ENCODE data around the gene LMO1. TPM values are rescaled to one million over a fixed set of nuclear protein-coding genes. Genes with fewer than 3 reads are reported as not detected.

LMO1 gene
- total RNA-seq, 4 donors from 2014 or later, result 6.2 to 29.4 (median 8.2) TPM

GRCh38 chr11:8265681-8266241 lies 2.1 kb upstream of the LMO1 start:
- Histone ChIP-seq H3K4me3 (no peak overlapping the region), H3K9me3 (no peaks in the 10 kb centered on the region), H3K4me1 (peaks cover 52% of the 10 kb centered on the region), H3K36me3 (no peaks in the 10 kb centered on the region), H3K27me3 (peaks cover 73% of the 10 kb centered on the region), H3K27ac (no peak overlapping the region)
- DNase-seq (ENCODE audit: low spot score in 2 of 2), result peak; percentile 47 to 59
- TF ChIP-seq CTCF (IDR thresholded peaks at IDR 0.05) (peak in 1 of 2 donors; percentile 16), POLR2AphosphoS5 (IDR thresholded peaks at IDR 0.05) (no peak)
- WGBS, result 42% methylated on average over 5 of the region's 6 CpGs

- Histone ChIP-seq H3K27me3 (peaks cover 59% of the 10 kb centered on the region), H3K4me1 (peaks cover 49% of the 10 kb centered on the region), H3K36me3 (no peaks in the 10 kb centered on the region), H3K4me3 (peak overlapping the region; percentile 63), H3K9me3 (no peaks in the 10 kb centered on the region), H3K27ac (no peak overlapping the region)
- TF ChIP-seq EP300 (IDR thresholded peaks at IDR 0.05) (no peak), POLR2A (IDR thresholded peaks at IDR 0.05) (no peak), CTCF (IDR thresholded peaks at IDR 0.05) (no peak), POLR2AphosphoS5 (IDR thresholded peaks at IDR 0.05) (no peak)
- 0% methylated on average over 9 of the region's 53 CpGs for WGBS
- peak; percentile 58 to 63 for DNase-seq (ENCODE audit: low spot score in 2 of 2)
These were observed 439 bp downstream of the LMO1 start for GRCh38 chr11:8263109-8263768.

GRCh38 chr11:8262552-8263108 lies 1.0 kb downstream of the LMO1 start:
- Histone ChIP-seq H3K27ac (no peak overlapping the region), H3K4me1 (peaks cover 45% of the 10 kb centered on the region), H3K4me3 (peak overlapping the region; percentile 63), H3K27me3 (peaks cover 53% of the 10 kb centered on the region), H3K9me3 (no peaks in the 10 kb centered on the region), H3K36me3 (no peaks in the 10 kb centered on the region)
- TF ChIP-seq CTCF (IDR thresholded peaks at IDR 0.05), result no peak
- TF ChIP-seq POLR2AphosphoS5 (IDR thresholded peaks at IDR 0.05), result no peak
- TF ChIP-seq EP300 (IDR thresholded peaks at IDR 0.05), result no peak
- TF ChIP-seq POLR2A (IDR thresholded peaks at IDR 0.05), result no peak
- WGBS, result no CpG with 5 or more reads among the region's 66 CpGs
- DNase-seq (ENCODE audit: low spot score in 2 of 2), result peak in 1 of 2 donors; percentile 78

GRCh38 chr11:8261921-8262551 lies 1.6 kb downstream of the LMO1 start:
- peak overlapping the region; percentile 63 for H3K4me3 ChIP-seq
- H3K27ac ChIP-seq, result no peak overlapping the region
- peaks cover 47% of the 10 kb centered on the region for H3K27me3 ChIP-seq

More at GRCh38 chr11:8261921-8262551, 1.6 kb downstream of the LMO1 start:
- TF ChIP-seq CTCF (IDR thresholded peaks at IDR 0.05) (no peak), POLR2A (IDR thresholded peaks at IDR 0.05) (no peak), EP300 (IDR thresholded peaks at IDR 0.05) (no peak), POLR2AphosphoS5 (IDR thresholded peaks at IDR 0.05) (no peak)
- Histone ChIP-seq H3K4me1 (peaks cover 46% of the 10 kb centered on the region), H3K9me3 (no peaks in the 10 kb centered on the region), H3K36me3 (no peaks in the 10 kb centered on the region)
- DNase-seq (ENCODE audit: low spot score in 2 of 2), result peak; percentile 56 to 74
- WGBS, result 56% methylated on average over 10 of the region's 12 CpGs

All from suprapubic skin (tissue), 4 donors.